Measurements from ENCODE around the gene PSMA6. TPM values are rescaled to one million over a fixed set of nuclear protein-coding genes. Genes with fewer than 3 reads are reported as not detected.

The PSMA6 gene
- total RNA-seq, 1 donor from 2014 or later: 344 TPM

DNA sequence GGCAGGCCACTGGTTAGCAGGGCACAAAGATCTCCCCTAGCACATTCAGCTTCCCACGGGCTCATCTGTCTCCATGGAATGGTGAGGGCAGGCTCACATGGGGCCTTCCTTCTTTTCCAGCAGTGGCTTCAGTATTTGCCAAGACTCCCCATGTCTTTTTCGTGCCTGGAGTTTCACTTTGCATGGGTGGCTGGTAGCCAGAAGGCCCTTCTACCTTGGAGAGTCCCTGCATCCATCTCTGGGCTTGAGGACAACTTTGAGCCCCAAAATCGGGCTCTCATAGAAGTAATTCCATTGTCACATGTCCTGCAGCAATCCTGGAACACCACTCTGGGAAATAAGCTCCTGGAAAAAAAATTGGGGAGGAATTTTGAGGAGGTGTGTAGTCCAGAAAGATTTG is 70.3 kb downstream of the PSMA6 start:
- Mint-ChIP-seq H3K4me1 (peaks cover 14% of the 10 kb centered on the region), H3K9me3 (no peaks in the 10 kb centered on the region), H3K27ac (no peak overlapping the region), H3K4me3 (no peak overlapping the region), H3K36me3 (no peaks in the 10 kb centered on the region), H3K27me3 (ENCODE audit: insufficient read depth, low read depth) (peaks cover 2% of the 10 kb centered on the region)
- no peaks in the 10 kb centered on the region for H3K27me3 ChIP-seq
- H3K27ac ChIP-seq: no peak overlapping the region
- no peak overlapping the region for H3K9ac ChIP-seq
- no peaks in the 10 kb centered on the region for H3K36me3 ChIP-seq
- H3K79me2 ChIP-seq (ENCODE audit: low read depth): no peaks in the 10 kb centered on the region
- no peak overlapping the region for H3K4me3 ChIP-seq
- no peaks in the 10 kb centered on the region for H4K20me1 ChIP-seq (ENCODE audit: low read depth)
- no peak overlapping the region for H3K4me2 ChIP-seq
- H3K9me3 ChIP-seq (ENCODE audit: low read depth): no peaks in the 10 kb centered on the region
- no peaks in the 10 kb centered on the region for H3F3A ChIP-seq (ENCODE audit: low read depth)
- no peak overlapping the region for H2AFZ ChIP-seq (replicated peaks)
- H3K4me1 ChIP-seq: peaks cover 5% of the 10 kb centered on the region
- TF ChIP-seq EZH2 (IDR thresholded peaks at IDR 0.05) (no peak), EZH2phosphoT487 (IDR thresholded peaks at IDR 0.05) (no peak)
- TF ChIP-seq, protein P1, sequence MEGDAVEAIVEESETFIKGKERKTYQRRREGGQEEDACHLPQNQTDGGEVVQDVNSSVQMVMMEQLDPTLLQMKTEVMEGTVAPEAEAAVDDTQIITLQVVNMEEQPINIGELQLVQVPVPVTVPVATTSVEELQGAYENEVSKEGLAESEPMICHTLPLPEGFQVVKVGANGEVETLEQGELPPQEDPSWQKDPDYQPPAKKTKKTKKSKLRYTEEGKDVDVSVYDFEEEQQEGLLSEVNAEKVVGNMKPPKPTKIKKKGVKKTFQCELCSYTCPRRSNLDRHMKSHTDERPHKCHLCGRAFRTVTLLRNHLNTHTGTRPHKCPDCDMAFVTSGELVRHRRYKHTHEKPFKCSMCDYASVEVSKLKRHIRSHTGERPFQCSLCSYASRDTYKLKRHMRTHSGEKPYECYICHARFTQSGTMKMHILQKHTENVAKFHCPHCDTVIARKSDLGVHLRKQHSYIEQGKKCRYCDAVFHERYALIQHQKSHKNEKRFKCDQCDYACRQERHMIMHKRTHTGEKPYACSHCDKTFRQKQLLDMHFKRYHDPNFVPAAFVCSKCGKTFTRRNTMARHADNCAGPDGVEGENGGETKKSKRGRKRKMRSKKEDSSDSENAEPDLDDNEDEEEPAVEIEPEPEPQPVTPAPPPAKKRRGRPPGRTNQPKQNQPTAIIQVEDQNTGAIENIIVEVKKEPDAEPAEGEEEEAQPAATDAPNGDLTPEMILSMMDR (IDR thresholded peaks at IDR 0.05): no peak
- DNase-seq (ENCODE audit: low spot score): no peak

DNA sequence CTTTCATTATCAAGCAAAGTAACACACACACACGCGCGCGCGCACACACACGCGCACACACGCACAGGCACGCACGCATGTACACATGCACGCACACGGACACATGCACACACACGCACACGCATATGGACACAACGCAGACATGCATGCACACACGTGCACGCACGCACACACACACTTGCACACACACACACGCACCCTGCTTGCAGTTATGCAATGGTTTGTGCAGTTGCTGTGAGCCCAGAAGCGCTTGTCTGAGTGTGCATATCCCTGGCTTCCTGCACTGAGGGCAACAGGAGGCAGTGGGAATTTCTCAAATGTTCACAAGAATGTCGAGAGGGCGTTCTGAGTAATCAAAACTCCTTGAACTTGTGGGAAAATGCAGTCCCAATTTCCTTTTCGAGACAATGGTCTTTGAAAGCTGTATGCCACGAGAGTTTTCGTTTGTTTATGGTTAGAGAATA is 70.8 kb downstream of the PSMA6 start:
- no peak overlapping the region for H2AFZ ChIP-seq (replicated peaks)
- Mint-ChIP-seq H3K27me3 (ENCODE audit: insufficient read depth, low read depth) (peaks cover 2% of the 10 kb centered on the region), H3K9me3 (no peaks in the 10 kb centered on the region), H3K4me3 (no peak overlapping the region), H3K36me3 (no peaks in the 10 kb centered on the region), H3K4me1 (peaks cover 19% of the 10 kb centered on the region), H3K27ac (no peak overlapping the region)
- no peak overlapping the region for H3K9ac ChIP-seq
- H3K27me3 ChIP-seq: no peaks in the 10 kb centered on the region
- H3K27ac ChIP-seq: no peak overlapping the region
- no peak for DNase-seq (ENCODE audit: low spot score)
- H4K20me1 ChIP-seq (ENCODE audit: low read depth): no peaks in the 10 kb centered on the region
- H3F3A ChIP-seq (ENCODE audit: low read depth): no peaks in the 10 kb centered on the region
- no peaks in the 10 kb centered on the region for H3K9me3 ChIP-seq (ENCODE audit: low read depth)
- no peak overlapping the region for H3K4me2 ChIP-seq
- no peaks in the 10 kb centered on the region for H3K79me2 ChIP-seq (ENCODE audit: low read depth)
- peaks cover 10% of the 10 kb centered on the region for H3K4me1 ChIP-seq
- no peak for TF ChIP-seq EZH2phosphoT487 (IDR thresholded peaks at IDR 0.05)
- TF ChIP-seq, protein P1 (IDR thresholded peaks at IDR 0.05): no peak
- TF ChIP-seq EZH2 (IDR thresholded peaks at IDR 0.05): no peak
- H3K36me3 ChIP-seq: no peaks in the 10 kb centered on the region
- H3K4me3 ChIP-seq: no peak overlapping the region

DNA sequence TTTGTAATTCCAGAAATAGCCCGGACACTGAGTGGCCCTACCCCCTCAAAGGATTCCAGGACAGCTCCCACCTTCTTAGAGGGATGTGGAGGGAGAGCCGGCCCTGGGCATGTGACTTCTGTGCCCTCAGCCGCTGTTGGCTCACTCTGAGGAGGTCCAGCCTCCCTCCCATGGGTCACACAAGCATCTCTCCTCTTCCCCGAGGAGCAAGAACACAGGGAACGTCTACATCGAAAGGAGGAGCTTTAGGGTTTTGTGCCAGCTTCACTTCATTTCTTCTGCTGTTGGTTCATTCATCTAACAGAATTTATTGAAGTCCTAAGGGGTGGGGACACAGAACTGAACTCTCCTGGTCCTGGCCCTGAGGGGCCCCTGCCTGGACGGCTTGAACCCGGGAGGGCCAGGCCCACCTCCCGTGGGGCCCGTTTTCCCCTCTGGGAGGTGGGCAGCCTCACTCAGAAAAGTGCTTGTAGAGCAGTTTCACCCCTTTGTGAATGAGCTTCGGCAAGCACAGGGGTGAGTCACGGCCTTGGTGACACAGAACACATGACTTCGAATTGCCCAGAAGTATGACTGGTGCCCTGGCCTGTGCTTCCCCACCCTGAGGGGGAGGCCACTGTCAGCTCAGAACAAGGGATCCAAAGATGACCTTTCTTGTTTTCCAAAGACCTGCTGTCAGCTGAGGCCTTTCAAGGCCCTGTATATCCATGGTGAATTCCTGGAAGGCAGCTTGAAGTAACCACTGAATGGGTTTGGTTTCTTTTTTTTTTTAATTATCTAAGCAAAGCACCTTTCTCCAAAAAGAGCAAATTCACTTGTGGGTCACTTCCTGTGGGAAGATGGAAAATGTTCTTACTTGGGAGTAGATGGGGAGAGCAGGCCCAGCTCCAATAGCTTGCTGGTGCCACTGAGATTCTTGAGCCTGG is 73.2 kb downstream of the PSMA6 start:
- H3F3A ChIP-seq (ENCODE audit: low read depth): no peaks in the 10 kb centered on the region
- no peak overlapping the region for H3K27ac ChIP-seq
- no peaks in the 10 kb centered on the region for H3K27me3 ChIP-seq
- DNase-seq (ENCODE audit: low spot score): no peak
- Mint-ChIP-seq H3K4me1 (peaks cover 30% of the 10 kb centered on the region), H3K27me3 (ENCODE audit: insufficient read depth, low read depth) (peaks cover 2% of the 10 kb centered on the region), H3K4me3 (no peak overlapping the region), H3K36me3 (no peaks in the 10 kb centered on the region), H3K9me3 (no peaks in the 10 kb centered on the region), H3K27ac (no peak overlapping the region)
- no peak overlapping the region for H3K4me3 ChIP-seq
- no peak for TF ChIP-seq EZH2 (IDR thresholded peaks at IDR 0.05)
- no peak for TF ChIP-seq EZH2phosphoT487 (IDR thresholded peaks at IDR 0.05)
- TF ChIP-seq, protein P1 (IDR thresholded peaks at IDR 0.05): no peak
- H4K20me1 ChIP-seq (ENCODE audit: low read depth): no peaks in the 10 kb centered on the region
- no peak overlapping the region for H2AFZ ChIP-seq (replicated peaks)
- H3K36me3 ChIP-seq: no peaks in the 10 kb centered on the region
- H3K79me2 ChIP-seq (ENCODE audit: low read depth): no peaks in the 10 kb centered on the region
- H3K9ac ChIP-seq: no peak overlapping the region
- H3K9me3 ChIP-seq (ENCODE audit: low read depth): no peaks in the 10 kb centered on the region
- no peak overlapping the region for H3K4me2 ChIP-seq
- peaks cover 16% of the 10 kb centered on the region for H3K4me1 ChIP-seq

Measured in neural progenitor cell (in vitro differentiated cells).